ENCODE data around the gene UNKL. TPM values are rescaled to one million over a fixed set of nuclear protein-coding genes. Genes with fewer than 3 reads are reported as not detected.

UNKL gene
- total RNA-seq, 2 donors from 2014 or later: 11.2 to 21.4 TPM

GRCh38 chr16:1371054-1371978, 43.2 kb downstream of the UNKL start:
- DNase-seq: no peak
- intact Hi-C loops (cut with DNase I): no loop called here
- H3K27ac ChIP-seq: no peak overlapping the region
- H3K4me3 ChIP-seq: no peak overlapping the region
- TF ChIP-seq CTCF (IDR thresholded peaks at IDR 0.05) (no peak), POLR2A (IDR thresholded peaks at IDR 0.05) (no peak)
- no peaks in the 10 kb centered on the region for H3K27me3 ChIP-seq
- ATAC-seq: no peak
- no peaks in the 10 kb centered on the region for H3K36me3 ChIP-seq (replicated peaks in 1 of 2; ENCODE audit: insufficient read depth in 1 of 2, low read depth in 2 of 2)
- WGBS, 2 donors: 89 to 92% methylated on average over 19 to 33 of the region's 33 CpGs
- no peaks in the 10 kb centered on the region for H3K9me3 ChIP-seq
- H3K4me1 ChIP-seq: no peaks in the 10 kb centered on the region

GRCh38 chr16:1367486-1368174, 46.9 kb downstream of the UNKL start:
- H3K27ac ChIP-seq: no peak overlapping the region
- TF ChIP-seq CTCF (IDR thresholded peaks at IDR 0.05) (no peak), POLR2A (IDR thresholded peaks at IDR 0.05) (no peak)
- no peaks in the 10 kb centered on the region for H3K9me3 ChIP-seq
- intact Hi-C loops (cut with DNase I): no loop called here
- no peak overlapping the region for H3K4me3 ChIP-seq
- 85 to 88% methylated on average over 19 of the region's 27 CpGs for WGBS, 2 donors
- H3K36me3 ChIP-seq (replicated peaks in 1 of 2; ENCODE audit: insufficient read depth in 1 of 2, low read depth in 2 of 2): peaks cover 0 to 6% of the 10 kb centered on the region in 2 donors
- ATAC-seq (no peak), DNase-seq (no peak)
- H3K27me3 ChIP-seq: no peaks in the 10 kb centered on the region
- H3K4me1 ChIP-seq: no peaks in the 10 kb centered on the region

GRCh38 chr16:1366712-1367299, 47.7 kb downstream of the UNKL start:
- intact Hi-C loops (cut with DNase I): no loop called here
- Histone ChIP-seq H3K4me1 (no peaks in the 10 kb centered on the region), H3K36me3 (replicated peaks in 1 of 2; ENCODE audit: insufficient read depth in 1 of 2, low read depth in 2 of 2) (peaks cover 0 to 12% of the 10 kb centered on the region in 2 donors), H3K27ac (no peak overlapping the region), H3K4me3 (no peak overlapping the region), H3K9me3 (no peaks in the 10 kb centered on the region), H3K27me3 (no peaks in the 10 kb centered on the region)
- no peak for DNase-seq
- no peak for ATAC-seq
- TF ChIP-seq POLR2A (IDR thresholded peaks at IDR 0.05): no peak
- no peak for TF ChIP-seq CTCF (IDR thresholded peaks at IDR 0.05)
- 80 to 93% methylated on average over 6 to 24 of the region's 24 CpGs for WGBS, 2 donors

- intact Hi-C loops (cut with DNase I): no loop called here
- Histone ChIP-seq H3K9me3 (no peaks in the 10 kb centered on the region), H3K36me3 (replicated peaks in 1 of 2; ENCODE audit: insufficient read depth in 1 of 2, low read depth in 2 of 2) (peaks cover 0 to 14% of the 10 kb centered on the region in 2 donors), H3K4me1 (no peaks in the 10 kb centered on the region), H3K27me3 (no peaks in the 10 kb centered on the region), H3K27ac (no peak overlapping the region), H3K4me3 (no peak overlapping the region)
- WGBS, 2 donors: 78 to 90% methylated on average over 9 to 25 of the region's 29 CpGs
- ATAC-seq (no peak), DNase-seq (no peak)
- TF ChIP-seq POLR2A (IDR thresholded peaks at IDR 0.05) (no peak), CTCF (IDR thresholded peaks at IDR 0.05) (no peak)
Observed at GRCh38 chr16:1366060-1366711, 48.3 kb downstream of the UNKL start.
